OCI-LY3 (cell line): ENCODE data around the gene METTL21C.

Experiments
- EZH2phosphoT487 ChIP-seq: fragments of 200-600 bp; shearing (Covaris generic); IDR thresholded peaks from 2 replicates; pipeline ENCODE4 v1.6.1; 2018; ENCODE audit warnings: antibody characterized with exemption, mixed run types, low read depth
- TF ChIP-seq, protein P1 (sequence below): fragments of 200-600, 300-600 bp; sonication (generic); IDR thresholded peaks from 2 replicates; pipeline ENCODE4 v1.5.1; 2014; ENCODE audit warnings: antibody characterized with exemption, low read length, low read depth

DNA sequence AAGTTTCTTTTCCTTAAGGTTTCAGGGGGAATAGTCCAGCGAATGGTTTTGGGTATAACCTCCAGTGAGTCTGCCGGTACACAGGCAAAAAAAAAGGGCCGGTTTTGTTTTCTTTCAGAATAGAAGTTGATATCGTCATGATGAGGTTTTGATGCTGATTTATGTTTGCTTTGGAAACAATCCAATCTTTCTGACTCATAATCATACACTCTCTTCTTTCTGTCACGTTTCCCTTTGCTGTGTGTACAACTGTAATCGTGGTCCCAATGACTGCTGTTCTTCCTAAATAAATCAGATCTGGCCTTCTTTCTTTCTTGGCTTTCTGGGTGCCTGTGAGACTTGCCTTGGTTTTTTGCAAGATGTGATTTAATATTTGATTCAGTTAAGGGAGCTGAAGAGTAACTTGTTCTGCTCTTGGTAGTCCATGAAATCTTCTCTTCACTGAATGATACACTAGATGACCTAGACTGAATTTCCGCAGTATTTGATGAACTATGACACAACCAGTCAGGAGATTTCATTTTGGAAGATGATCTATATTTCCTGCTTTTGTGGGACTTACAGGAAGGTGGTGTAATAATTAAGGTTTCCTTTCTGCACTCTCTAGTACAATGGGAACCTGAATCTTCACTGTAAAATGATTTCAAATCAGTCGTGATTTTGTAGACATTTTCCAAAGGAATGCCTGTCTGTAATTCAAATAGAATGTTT is 34.9 kb upstream of the METTL21C start:
- TF ChIP-seq, protein P1, sequence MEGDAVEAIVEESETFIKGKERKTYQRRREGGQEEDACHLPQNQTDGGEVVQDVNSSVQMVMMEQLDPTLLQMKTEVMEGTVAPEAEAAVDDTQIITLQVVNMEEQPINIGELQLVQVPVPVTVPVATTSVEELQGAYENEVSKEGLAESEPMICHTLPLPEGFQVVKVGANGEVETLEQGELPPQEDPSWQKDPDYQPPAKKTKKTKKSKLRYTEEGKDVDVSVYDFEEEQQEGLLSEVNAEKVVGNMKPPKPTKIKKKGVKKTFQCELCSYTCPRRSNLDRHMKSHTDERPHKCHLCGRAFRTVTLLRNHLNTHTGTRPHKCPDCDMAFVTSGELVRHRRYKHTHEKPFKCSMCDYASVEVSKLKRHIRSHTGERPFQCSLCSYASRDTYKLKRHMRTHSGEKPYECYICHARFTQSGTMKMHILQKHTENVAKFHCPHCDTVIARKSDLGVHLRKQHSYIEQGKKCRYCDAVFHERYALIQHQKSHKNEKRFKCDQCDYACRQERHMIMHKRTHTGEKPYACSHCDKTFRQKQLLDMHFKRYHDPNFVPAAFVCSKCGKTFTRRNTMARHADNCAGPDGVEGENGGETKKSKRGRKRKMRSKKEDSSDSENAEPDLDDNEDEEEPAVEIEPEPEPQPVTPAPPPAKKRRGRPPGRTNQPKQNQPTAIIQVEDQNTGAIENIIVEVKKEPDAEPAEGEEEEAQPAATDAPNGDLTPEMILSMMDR = no peak
- no peak for TF ChIP-seq EZH2phosphoT487
